Tibial artery (tissue), 4 donors: ENCODE results near the gene OR52N2.

Experiments used
- DNase-seq, 2 donors: peaks; one replicate each; pipeline ENCODE4 v3.0.0-alpha.2; 2019
- H3K27ac ChIP-seq, 2 donors: fragments of 200-600 bp; sonication (generic) in 1 of 2; 1 replicate in 1 of 2; 2 replicates in 1 of 2; pipeline ENCODE4 v1.5.1; 2018 to 2019; ENCODE audit warnings: mild to moderate bottlenecking in 1 of 2
- H3K27me3 ChIP-seq, 2 donors: fragments of 200-600 bp; sonication (generic) in 1 of 2; one replicate each; pipeline versions ENCODE4 v1.5.1 to v1.6.0; 2016 to 2019
- H3K36me3 ChIP-seq, 3 donors: fragments of 200-600 bp; sonication (generic) in 2 of 3; one replicate each; pipeline ENCODE4 v1.5.1; 2016 to 2019; ENCODE audit warnings: mild to moderate bottlenecking in 2 of 3
- H3K4me1 ChIP-seq, 4 donors: fragments of 200-600 bp; sonication (generic) in 2 of 4; 1 replicate in 3 of 4; 2 replicates in 1 of 4; pipeline ENCODE4 v1.5.1; 2016 to 2019
- H3K4me3 ChIP-seq, 2 donors: fragments of 200-600 bp; sonication (generic) in 1 of 2; 1 replicate in 1 of 2; 2 replicates in 1 of 2; pipeline ENCODE4 v1.5.1; 2018 to 2019; ENCODE audit warnings: mild to moderate bottlenecking in 2 of 2
- H3K9me3 ChIP-seq, 3 donors: fragments of 200-600 bp; sonication (generic) in 1 of 3; one replicate each; pipeline ENCODE4 v1.5.1; 2016 to 2019
- CTCF ChIP-seq, 2 experiments: fragments of 200-600 bp in 1 of 2; fragments of 450-650 bp in 1 of 2; IDR thresholded peaks; one replicate each; pipeline ENCODE4 v1.5.1; 2017 to 2019; ENCODE audit warnings: antibody characterized with exemption in 2 of 2, mild to moderate bottlenecking in 1 of 2, moderate library complexity in 1 of 2
- intact Hi-C: fragments of 100-400 bp; cut with DNase I; formaldehyde crosslinking; loops from one replicate; pipeline ENCODE4 v1.15.0; 2023; ENCODE audit warnings: low total_unique reads

OR52N2 gene

GRCh38 chr11:5846701-5847100 lies 38.0 kb downstream of the OR52N2 start:
- Histone ChIP-seq H3K36me3 (no peaks in the 10 kb centered on the region), H3K9me3 (peaks cover 0 to 2% (median 0%) of the 10 kb centered on the region in 3 donors), H3K4me1 (no peaks in the 10 kb centered on the region), H3K27me3 (no peaks in the 10 kb centered on the region), H3K27ac (no peak overlapping the region), H3K4me3 (no peak overlapping the region)
- intact Hi-C loops, result no loop called here
- TF ChIP-seq CTCF (IDR thresholded peaks at IDR 0.05), result no peak
- no peak for DNase-seq

GRCh38 chr11:5847711-5848110 lies 39.0 kb downstream of the OR52N2 start:
- TF ChIP-seq CTCF (IDR thresholded peaks at IDR 0.05), result no peak
- Histone ChIP-seq H3K9me3 (peaks cover 0 to 12% (median 0%) of the 10 kb centered on the region in 3 donors), H3K36me3 (no peaks in the 10 kb centered on the region), H3K27me3 (no peaks in the 10 kb centered on the region), H3K4me1 (no peaks in the 10 kb centered on the region), H3K27ac (no peak overlapping the region), H3K4me3 (no peak overlapping the region)
- no peak for DNase-seq
- intact Hi-C loops, result no loop called here

GRCh38 chr11:5851002-5851401 lies 42.3 kb downstream of the OR52N2 start:
- intact Hi-C loops, result no loop called here
- TF ChIP-seq CTCF (IDR thresholded peaks at IDR 0.05), result no peak

GRCh38 chr11:5857590-5857989 lies 48.9 kb downstream of the OR52N2 start, which contains the start of gene OR52E8:
TSS of gene OR52E8 (minus strand) at chr11:5857690. CDS start at chr11:5857690, 0 bp downstream.
- peaks cover 0 to 3% (median 0%) of the 10 kb centered on the region in 3 donors for H3K9me3 ChIP-seq
- DNase-seq, result no peak
- H3K36me3 ChIP-seq, result no peaks in the 10 kb centered on the region
- no peaks in the 10 kb centered on the region for H3K27me3 ChIP-seq
- H3K27ac ChIP-seq, result no peak within 1 kb of the TSS
- no peak within 1 kb of the TSS for H3K4me3 ChIP-seq
- intact Hi-C loops, result no loop called here
- no peaks in the 10 kb centered on the region for H3K4me1 ChIP-seq
- TF ChIP-seq CTCF (IDR thresholded peaks at IDR 0.05), result no peak

More at GRCh38 chr11:5851002-5851401, 42.3 kb downstream of the OR52N2 start:
- Histone ChIP-seq H3K36me3 (no peaks in the 10 kb centered on the region), H3K9me3 (peaks cover 0 to 14% (median 0%) of the 10 kb centered on the region in 3 donors), H3K4me1 (no peaks in the 10 kb centered on the region), H3K27me3 (no peaks in the 10 kb centered on the region), H3K27ac (no peak overlapping the region), H3K4me3 (no peak overlapping the region)
- no peak for DNase-seq

GRCh38 chr11:5865826-5866225 lies 57.1 kb downstream of the OR52N2 start:
- H3K9me3 ChIP-seq, result no peaks in the 10 kb centered on the region
- no peak for TF ChIP-seq CTCF (IDR thresholded peaks at IDR 0.05)
- H3K27ac ChIP-seq, result no peak overlapping the region
- no peak overlapping the region for H3K4me3 ChIP-seq
- no peak for DNase-seq
- no peaks in the 10 kb centered on the region for H3K27me3 ChIP-seq
- intact Hi-C loops, result no loop called here
- H3K36me3 ChIP-seq, result no peaks in the 10 kb centered on the region
- no peaks in the 10 kb centered on the region for H3K4me1 ChIP-seq
